ENCODE results near the gene JPT2.

Gene JPT2

GRCh38 chr16:1677942-1678499, at the start of gene JPT2:
Gene JPT2, plus strand, starts transcription at chr16:1678279. Its CDS starts 34 bp downstream, at chr16:1678313.
- DNase-seq (ENCODE audit: low read depth, low spot score), result peak; percentile 54
- TF ChIP-seq CTCF (IDR thresholded peaks at IDR 0.05; ENCODE audit: insufficient read depth, low read length, missing control alignments), result no peak
- CTCF ChIA-PET, result interaction anchor here (1.0 to 5.4 kb wide), 5 partner anchors 12 to 87 kb away, joined by 3 to 39 read pairs (median 5); partner anchors contain the start of gene MAPK8IP3
- POLR2A ChIA-PET, result interaction anchor here (0.6 to 1.5 kb wide), 6 partner anchors 14 to 75 kb away, joined by 3 to 4 read pairs (median 3); partner anchors contain the start of gene MAPK8IP3
- peak within 1 kb of the TSS; percentile 77 for H3K4me3 ChIP-seq (ENCODE audit: low read depth, low read length)

GRCh38 chr16:1630450-1631213, 47.4 kb upstream of the JPT2 start:
- POLR2A ChIA-PET, result no interaction called here
- TF ChIP-seq CTCF (IDR thresholded peaks at IDR 0.05; ENCODE audit: insufficient read depth, low read length, missing control alignments), result no peak
- H3K4me3 ChIP-seq (ENCODE audit: low read depth, low read length), result no peak overlapping the region
- DNase-seq (ENCODE audit: low read depth, low spot score), result no peak
- CTCF ChIA-PET, result no interaction called here

GRCh38 chr16:1631230-1631629, 46.8 kb upstream of the JPT2 start:
- TF ChIP-seq CTCF (IDR thresholded peaks at IDR 0.05; ENCODE audit: insufficient read depth, low read length, missing control alignments), result no peak
- DNase-seq (ENCODE audit: low read depth, low spot score), result no peak
- CTCF ChIA-PET, result no interaction called here
- H3K4me3 ChIP-seq (ENCODE audit: low read depth, low read length), result no peak overlapping the region
- POLR2A ChIA-PET, result no interaction called here

GRCh38 chr16:1631931-1632637, 46.0 kb upstream of the JPT2 start:
- no peak for DNase-seq (ENCODE audit: low read depth, low spot score)
- POLR2A ChIA-PET, result no interaction called here
- TF ChIP-seq CTCF (IDR thresholded peaks at IDR 0.05; ENCODE audit: insufficient read depth, low read length, missing control alignments), result no peak
- no peak overlapping the region for H3K4me3 ChIP-seq (ENCODE audit: low read depth, low read length)
- CTCF ChIA-PET, result no interaction called here

GRCh38 chr16:1632638-1632970, 45.5 kb upstream of the JPT2 start:
- no peak overlapping the region for H3K4me3 ChIP-seq (ENCODE audit: low read depth, low read length)
- no peak for TF ChIP-seq CTCF (IDR thresholded peaks at IDR 0.05; ENCODE audit: insufficient read depth, low read length, missing control alignments)
- ChIA-PET POLR2A (no interaction called here), CTCF (interaction anchor here (0.6 kb wide), 1 partner anchor 15 kb away, joined by 3 read pairs; no protein-coding TSS in a partner anchor)
- DNase-seq (ENCODE audit: low read depth, low spot score), result no peak

GRCh38 chr16:1633310-1633709, 44.8 kb upstream of the JPT2 start:
- H3K4me3 ChIP-seq (ENCODE audit: low read depth, low read length), result no peak overlapping the region
- DNase-seq (ENCODE audit: low read depth, low spot score), result no peak
- no peak for TF ChIP-seq CTCF (IDR thresholded peaks at IDR 0.05; ENCODE audit: insufficient read depth, low read length, missing control alignments)
- POLR2A ChIA-PET, result no interaction called here
- CTCF ChIA-PET, result interaction anchor here (0.6 to 1.2 kb wide), 2 partner anchors 16 to 35 kb away, joined by 3 to 4 read pairs; no protein-coding TSS in a partner anchor

Data from AG04449 (cell line).